SK-N-SH (cell line): ENCODE results near the gene PYGM. TPM values are rescaled to one million over a fixed set of nuclear protein-coding genes. Genes with fewer than 3 reads are reported as not detected.

Source experiments
- CTCF ChIA-PET: fragments of 300-600, 350-600 bp; formaldehyde crosslinking; extraction: SDS; loops from one replicate; lab custom pipeline; 2021; lab: Yijun Ruan, JAX
- POLR2A ChIA-PET: fragments of 350-600 bp; sonication (Branson Sonifier 250); formaldehyde crosslinking; extraction: SDS; loops from one replicate; lab custom pipeline; 2020; ENCODE audit warnings: antibody characterized with exemption, inconsistent platforms; lab: Yijun Ruan, JAX
- DNase-seq: peaks from one replicate; pipeline ENCODE4 v3.0.0; 2012
- H2AFZ ChIP-seq: fragments of 200-600 bp; sonication (generic); 2 replicates; pipeline ENCODE4 v1.8.1; 2016; ENCODE audit warnings: antibody characterized with exemption, mild to moderate bottlenecking, low read depth
- H3F3A ChIP-seq: fragments of 200-600 bp; sonication (generic); replicated peaks from 2 replicates; pipeline ENCODE3; 2016; ENCODE audit warnings: antibody characterized with exemption, mild to moderate bottlenecking; ENCODE audit not compliant: insufficient read depth
- H3K27ac ChIP-seq, 2 experiments: fragments of 200-500 bp in 1 of 2; fragments of 200-600 bp in 1 of 2; sonication (Bioruptor generic) in 1 of 2; sonication (generic), shearing (Covaris generic) in 1 of 2; 2 replicates each; pipeline versions ENCODE4 v1.5.1 to v1.6.1; 2014 to 2016; ENCODE audit warnings: low read depth in 2 of 2, inconsistent platforms in 1 of 2, low read length in 1 of 2, mild to moderate bottlenecking in 1 of 2, mixed read lengths in 1 of 2
- H3K27me3 ChIP-seq: fragments of 200-600 bp; sonication (generic), shearing (Covaris generic); 2 replicates; pipeline ENCODE4 v1.6.1; 2016; ENCODE audit warnings: mixed run types; ENCODE audit not compliant: insufficient read depth
- H3K36me3 ChIP-seq, 2 experiments: fragments of 200-500 bp in 1 of 2; fragments of 200-600 bp in 1 of 2; sonication (Bioruptor generic) in 1 of 2; sonication (generic) in 1 of 2; replicated peaks in 1 of 2; 2 replicates each; pipeline versions ENCODE3 to v1.5.1; 2014 to 2016; ENCODE audit warnings: low read length in 1 of 2, mild to moderate bottlenecking in 1 of 2; ENCODE audit not compliant: insufficient read depth in 2 of 2, control insufficient read depth in 1 of 2
- H3K4me1 ChIP-seq, 2 experiments: fragments of 200-500 bp in 1 of 2; fragments of 200-600 bp in 1 of 2; sonication (Bioruptor generic) in 1 of 2; sonication (generic), shearing (Covaris generic) in 1 of 2; 2 replicates each; pipeline versions ENCODE4 v1.5.1 to v1.6.1; 2014 to 2016; ENCODE audit warnings: low read depth in 1 of 2, low read length in 1 of 2, mixed run types in 1 of 2; ENCODE audit not compliant: insufficient read depth in 2 of 2, control insufficient read depth in 1 of 2
- H3K4me2 ChIP-seq: fragments of 200-600 bp; sonication (generic), shearing (Covaris generic); 2 replicates; pipeline ENCODE4 v1.6.1; 2017; ENCODE audit warnings: mixed run types
- H3K4me3 ChIP-seq, 2 experiments: fragments of 200-500 bp in 1 of 2; fragments of 200-600 bp in 1 of 2; sonication (Bioruptor generic) in 1 of 2; sonication (generic), shearing (Covaris generic) in 1 of 2; 2 replicates each; pipeline versions ENCODE4 v1.5.1 to v1.8.1; 2014 to 2016; ENCODE audit warnings: low read depth in 2 of 2, inconsistent platforms in 1 of 2, low read length in 1 of 2, mild to moderate bottlenecking in 1 of 2, mixed read lengths in 1 of 2, moderate library complexity in 1 of 2
- H3K79me2 ChIP-seq: fragments of 200-600 bp; sonication (generic); 2 replicates; pipeline ENCODE4 v1.8.1; 2017; ENCODE audit warnings: mild to moderate bottlenecking; ENCODE audit not compliant: insufficient read depth
- H3K9ac ChIP-seq: fragments of 200-600 bp; sonication (generic); 2 replicates; pipeline ENCODE4 v1.6.1; 2017; ENCODE audit warnings: mixed run types
- H3K9me2 ChIP-seq: fragments of 200-600 bp; sonication (generic); 2 replicates; pipeline ENCODE4 v1.6.1; 2017; ENCODE audit warnings: mixed run types
- H3K9me3 ChIP-seq: fragments of 200-600 bp; sonication (generic); 2 replicates; pipeline ENCODE4 v1.6.1; 2017; ENCODE audit warnings: mixed run types, mild to moderate bottlenecking, moderate library complexity
- H4K20me1 ChIP-seq: fragments of 200-600 bp; sonication (generic); 2 replicates; pipeline ENCODE4 v1.6.1; 2017; ENCODE audit warnings: mild to moderate bottlenecking, mixed run types; ENCODE audit not compliant: insufficient read depth
- CHD2 ChIP-seq: fragments of 150-350 bp; IDR thresholded peaks from 2 replicates; pipeline ENCODE4 v1.6.1; 2018; ENCODE audit warnings: low read length; ENCODE audit not compliant: partially characterized antibody
- FOSL2 ChIP-seq: IDR thresholded peaks from 2 replicates; pipeline ENCODE4 v1.4.0; 2012; ENCODE audit warnings: low read depth, mild to moderate bottlenecking, moderate library complexity, borderline replicate concordance
- FOXM1 ChIP-seq: IDR thresholded peaks from 2 replicates; pipeline ENCODE4 v1.4.0; 2012; ENCODE audit warnings: low read depth, mild to moderate bottlenecking
- IRF3 ChIP-seq: fragments of 150-350 bp; IDR thresholded peaks from 2 replicates; pipeline ENCODE4 v1.6.1; 2016; ENCODE audit warnings: mild to moderate bottlenecking, low read depth, low read length
- JUND ChIP-seq: IDR thresholded peaks from 2 replicates; pipeline ENCODE4 v1.4.0; 2012
- MEF2A ChIP-seq: IDR thresholded peaks from 2 replicates; pipeline ENCODE4 v1.4.0; 2012; ENCODE audit warnings: low read depth, borderline replicate concordance
- MXI1 ChIP-seq: IDR thresholded peaks from 2 replicates; pipeline ENCODE4 v1.6.1; 2012; ENCODE audit warnings: mild to moderate bottlenecking, low read depth, low read length, improper control_type of control experiment
- NFIC ChIP-seq: IDR thresholded peaks from 2 replicates; pipeline ENCODE4 v1.4.0; 2012; ENCODE audit warnings: borderline replicate concordance
- NRF1 ChIP-seq: IDR thresholded peaks from 2 replicates; pipeline ENCODE4 v1.6.1; 2012; ENCODE audit warnings: low read depth, mild to moderate bottlenecking, low read length
- POLR2AphosphoS5 ChIP-seq: IDR thresholded peaks from 2 replicates; pipeline ENCODE4 v1.6.1; 2012; ENCODE audit warnings: low read depth, low read length
- RCOR1 ChIP-seq: fragments of 150-350 bp; IDR thresholded peaks from 2 replicates; pipeline ENCODE4 v1.6.1; 2017; ENCODE audit warnings: antibody characterized with exemption, low read length
- RXRA ChIP-seq: IDR thresholded peaks from 2 replicates; pipeline ENCODE4 v1.4.0; 2012; ENCODE audit warnings: low read depth, mild to moderate bottlenecking, borderline replicate concordance
- SIN3A ChIP-seq: IDR thresholded peaks from 2 replicates; pipeline ENCODE4 v1.6.1; 2012; ENCODE audit warnings: low read depth, mild to moderate bottlenecking, low read length, moderate library complexity, borderline replicate concordance
- SMC3 ChIP-seq: IDR thresholded peaks from 2 replicates; pipeline ENCODE4 v1.6.1; 2012; ENCODE audit warnings: low read depth, low read length, improper control_type of control experiment
- TAF1 ChIP-seq: IDR thresholded peaks from 2 replicates; pipeline ENCODE4 v1.6.1; 2012; ENCODE audit warnings: low read depth, mild to moderate bottlenecking, low read length, moderate library complexity, borderline replicate concordance
- TEAD4 ChIP-seq: IDR thresholded peaks from 2 replicates; pipeline ENCODE4 v1.4.0; 2012; ENCODE audit warnings: mild to moderate bottlenecking, borderline replicate concordance; ENCODE audit not compliant: insufficient read depth
- YY1 ChIP-seq: IDR thresholded peaks from 2 replicates; pipeline ENCODE4 v1.4.0; 2012; ENCODE audit warnings: low read depth, mild to moderate bottlenecking
- WGBS: methylation state at CpG from one replicate; pipeline ENCODE4 v1.1.6; 2017; ENCODE audit warnings: low lambda C conversion rate; 5-methylcytosine and 5-hydroxymethylcytosine counted together
- polyA plus RNA-seq, 3 experiments: library from polyadenylated mRNA; depleted of rRNA; stranded (reverse); fragments of >200 nt; gene quantifications; 2 replicates each; pipeline ENCODE4 v1.2.3, GENCODE V29; 2012
- TF ChIP-seq, protein P1 (sequence below): IDR thresholded peaks from 2 replicates; pipeline ENCODE4 v1.4.0; 2012; ENCODE audit warnings: low read depth, borderline replicate concordance
- TF ChIP-seq, protein P2 (sequence below): fragments of 200-600 bp; sonication (generic); IDR thresholded peaks from 2 replicates; pipeline ENCODE4 v1.6.1; 2017; ENCODE audit warnings: antibody characterized with exemption, mild to moderate bottlenecking, moderate library complexity
- TF ChIP-seq, protein P3 (sequence below): IDR thresholded peaks from 2 replicates; pipeline ENCODE4; 2012

PYGM gene
- polyA plus RNA-seq, 1 of the 3 experiments (the other 2 are of a cell fraction), result 0.08 TPM

- peaks cover 0 to 37% of the 10 kb centered on the region in 2 experiments; a peak in 3 of 4 replicates for H3K4me1 ChIP-seq
- peaks cover 4% of the 10 kb centered on the region; the same call in 1 of the 2 replicates for H3K27me3 ChIP-seq
- H3K9me3 ChIP-seq, result no peaks in the 10 kb centered on the region
- no peaks in the 10 kb centered on the region for H3K36me3 ChIP-seq
- no peaks in the 10 kb centered on the region for H3K9me2 ChIP-seq
- H3K79me2 ChIP-seq, result no peaks in the 10 kb centered on the region
- no peak overlapping the region for H3K27ac ChIP-seq
- H3K4me3 ChIP-seq, result no peak overlapping the region
- peaks cover 6% of the 10 kb centered on the region for H3F3A ChIP-seq
- H2AFZ ChIP-seq, result no peak overlapping the region
- DNase-seq, result peak; percentile 61
- ChIA-PET CTCF (interaction anchor here (0.9 kb wide), 1 partner anchor 8 kb away, joined by 3 read pairs; no protein-coding TSS in a partner anchor), POLR2A (no interaction called here)
- TF ChIP-seq FOXM1 (no peak), FOSL2 (no peak), NFIC (no peak), RXRA (no peak), SMC3 (no peak), RCOR1 (no peak), JUND (no peak), NRF1 (no peak), TEAD4 (no peak), CHD2 (no peak), YY1 (no peak), MXI1 (no peak), MEF2A (no peak), POLR2AphosphoS5 (no peak), IRF3 (no peak), TAF1 (no peak), SIN3A (no peak)
- TF ChIP-seq, protein P1, sequence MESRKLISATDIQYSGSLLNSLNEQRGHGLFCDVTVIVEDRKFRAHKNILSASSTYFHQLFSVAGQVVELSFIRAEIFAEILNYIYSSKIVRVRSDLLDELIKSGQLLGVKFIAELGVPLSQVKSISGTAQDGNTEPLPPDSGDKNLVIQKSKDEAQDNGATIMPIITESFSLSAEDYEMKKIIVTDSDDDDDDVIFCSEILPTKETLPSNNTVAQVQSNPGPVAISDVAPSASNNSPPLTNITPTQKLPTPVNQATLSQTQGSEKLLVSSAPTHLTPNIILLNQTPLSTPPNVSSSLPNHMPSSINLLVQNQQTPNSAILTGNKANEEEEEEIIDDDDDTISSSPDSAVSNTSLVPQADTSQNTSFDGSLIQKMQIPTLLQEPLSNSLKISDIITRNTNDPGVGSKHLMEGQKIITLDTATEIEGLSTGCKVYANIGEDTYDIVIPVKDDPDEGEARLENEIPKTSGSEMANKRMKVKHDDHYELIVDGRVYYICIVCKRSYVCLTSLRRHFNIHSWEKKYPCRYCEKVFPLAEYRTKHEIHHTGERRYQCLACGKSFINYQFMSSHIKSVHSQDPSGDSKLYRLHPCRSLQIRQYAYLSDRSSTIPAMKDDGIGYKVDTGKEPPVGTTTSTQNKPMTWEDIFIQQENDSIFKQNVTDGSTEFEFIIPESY, result no peak
- TF ChIP-seq, protein P2, sequence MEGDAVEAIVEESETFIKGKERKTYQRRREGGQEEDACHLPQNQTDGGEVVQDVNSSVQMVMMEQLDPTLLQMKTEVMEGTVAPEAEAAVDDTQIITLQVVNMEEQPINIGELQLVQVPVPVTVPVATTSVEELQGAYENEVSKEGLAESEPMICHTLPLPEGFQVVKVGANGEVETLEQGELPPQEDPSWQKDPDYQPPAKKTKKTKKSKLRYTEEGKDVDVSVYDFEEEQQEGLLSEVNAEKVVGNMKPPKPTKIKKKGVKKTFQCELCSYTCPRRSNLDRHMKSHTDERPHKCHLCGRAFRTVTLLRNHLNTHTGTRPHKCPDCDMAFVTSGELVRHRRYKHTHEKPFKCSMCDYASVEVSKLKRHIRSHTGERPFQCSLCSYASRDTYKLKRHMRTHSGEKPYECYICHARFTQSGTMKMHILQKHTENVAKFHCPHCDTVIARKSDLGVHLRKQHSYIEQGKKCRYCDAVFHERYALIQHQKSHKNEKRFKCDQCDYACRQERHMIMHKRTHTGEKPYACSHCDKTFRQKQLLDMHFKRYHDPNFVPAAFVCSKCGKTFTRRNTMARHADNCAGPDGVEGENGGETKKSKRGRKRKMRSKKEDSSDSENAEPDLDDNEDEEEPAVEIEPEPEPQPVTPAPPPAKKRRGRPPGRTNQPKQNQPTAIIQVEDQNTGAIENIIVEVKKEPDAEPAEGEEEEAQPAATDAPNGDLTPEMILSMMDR, result no peak
- TF ChIP-seq, protein P3, sequence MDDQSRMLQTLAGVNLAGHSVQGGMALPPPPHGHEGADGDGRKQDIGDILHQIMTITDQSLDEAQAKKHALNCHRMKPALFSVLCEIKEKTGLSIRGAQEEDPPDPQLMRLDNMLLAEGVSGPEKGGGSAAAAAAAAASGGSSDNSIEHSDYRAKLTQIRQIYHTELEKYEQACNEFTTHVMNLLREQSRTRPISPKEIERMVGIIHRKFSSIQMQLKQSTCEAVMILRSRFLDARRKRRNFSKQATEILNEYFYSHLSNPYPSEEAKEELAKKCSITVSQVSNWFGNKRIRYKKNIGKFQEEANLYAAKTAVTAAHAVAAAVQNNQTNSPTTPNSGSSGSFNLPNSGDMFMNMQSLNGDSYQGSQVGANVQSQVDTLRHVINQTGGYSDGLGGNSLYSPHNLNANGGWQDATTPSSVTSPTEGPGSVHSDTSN, result no peak
- 67% methylated on average over 21 of the region's 45 CpGs for WGBS
- H4K20me1 ChIP-seq, result no peaks in the 10 kb centered on the region
- H3K4me2 ChIP-seq, result no peak overlapping the region
- H3K9ac ChIP-seq, result no peak overlapping the region
These were observed 47.3 kb downstream of the PYGM start for GRCh38 chr11:64712430-64713015.
